B cell (primary cell): Measurements from ENCODE around the gene MTHFD2L. TPM values are rescaled to one million over a fixed set of nuclear protein-coding genes. Genes with fewer than 3 reads are reported as not detected.

Experiments
- ATAC-seq: fragments of 200-7000 bp; cut with Tn5 transposase; one replicate; pipeline ENCODE4 v1.10.0; 2021; ENCODE audit warnings: low read depth, mild to moderate bottlenecking, moderate number of reproducible peaks, moderate library complexity
- CTCF ChIA-PET: fragments of 350-600 bp; sonication (Branson Sonifier 250); formaldehyde crosslinking; loops from one replicate; lab custom pipeline; 2021; ENCODE audit warnings: antibody characterized with exemption, inconsistent platforms; lab: Charles Lee
- POLR2A ChIA-PET: fragments of 350-600 bp; sonication (Branson Sonifier 250); formaldehyde crosslinking; loops from one replicate; lab custom pipeline; 2021; ENCODE audit warnings: antibody characterized with exemption; lab: Charles Lee
- DNase-seq: peaks from one replicate; pipeline ENCODE4 v3.0.0; 2013
- H2AFZ ChIP-seq: 2 replicates; pipeline ENCODE4 v1.6.1; 2012; ENCODE audit warnings: mild to moderate bottlenecking, low read depth, low read length; ENCODE audit not compliant: insufficient read depth, poor library complexity, severe bottlenecking
- H3K27ac ChIP-seq, 2 donors: 1 replicate in 1 of 2; 2 replicates in 1 of 2; pipeline ENCODE4 v1.5.1; 2012 to 2013; ENCODE audit warnings: low read length in 2 of 2, mild to moderate bottlenecking in 2 of 2, moderate library complexity in 1 of 2
- H3K27me3 ChIP-seq, 4 experiments: fragments of 200-600 bp in 1 of 4; sonication (generic) in 1 of 4; replicated peaks in 1 of 4; 1 replicate in 2 of 4; 2 replicates in 2 of 4; pipeline versions ENCODE4 v1.6.1 to v1.7.0; 2013 to 2016; ENCODE audit warnings: low read length in 3 of 4, mild to moderate bottlenecking in 2 of 4, mixed read lengths in 1 of 4, moderate library complexity in 1 of 4; ENCODE audit not compliant: insufficient read depth in 4 of 4, control insufficient read depth in 3 of 4; ENCODE audit errors: control extremely low read depth in 1 of 4
- H3K36me3 ChIP-seq, 2 experiments: replicated peaks in 1 of 2; 1 replicate in 1 of 2; 2 replicates in 1 of 2; pipeline versions ENCODE4 v1.6.1 to v1.7.1; 2013; ENCODE audit warnings: low read length in 1 of 2; ENCODE audit not compliant: insufficient read depth in 2 of 2, control insufficient read depth in 1 of 2; ENCODE audit errors: control extremely low read depth in 1 of 2, extremely low read depth in 1 of 2
- H3K4me1 ChIP-seq, 2 donors: fragments of 200-600 bp in 1 of 2; sonication (generic) in 1 of 2; 1 replicate in 1 of 2; 2 replicates in 1 of 2; pipeline versions ENCODE4 v1.5.1 to v1.6.1; 2013 to 2017; ENCODE audit warnings: low read length in 2 of 2; ENCODE audit not compliant: control insufficient read depth in 2 of 2, insufficient read depth in 2 of 2
- H3K4me2 ChIP-seq: replicated peaks from 2 replicates; pipeline ENCODE3; 2012; ENCODE audit warnings: mild to moderate bottlenecking, low read depth, low read length; ENCODE audit not compliant: poor library complexity, severe bottlenecking
- H3K4me3 ChIP-seq, 5 experiments: fragments of 200-600 bp in 1 of 5; sonication (generic) in 1 of 5; 1 replicate in 3 of 5; 2 replicates in 2 of 5; pipeline versions ENCODE4 v1.5.1 to v1.7.0; 2011 to 2016; ENCODE audit warnings: low read length in 4 of 5, mild to moderate bottlenecking in 4 of 5, low read depth in 2 of 5, control low read depth in 1 of 5, moderate library complexity in 1 of 5; ENCODE audit not compliant: insufficient read depth in 1 of 5; ENCODE audit errors: control extremely low read depth in 1 of 5, extremely low read depth in 1 of 5
- H3K79me2 ChIP-seq: fragments of 200-600 bp; sonication (generic); one replicate; pipeline ENCODE4 v1.6.0; 2016; ENCODE audit warnings: low read length; ENCODE audit not compliant: control insufficient read depth, insufficient read depth
- H3K9ac ChIP-seq: fragments of 200-600 bp; sonication (generic); 2 replicates; pipeline ENCODE4 v1.6.1; 2017; ENCODE audit warnings: mild to moderate bottlenecking, low read length, moderate library complexity
- H3K9me3 ChIP-seq, 3 donors: one replicate each; pipeline versions ENCODE4 v1.6.1 to v1.7.1; 2013; ENCODE audit warnings: low read length in 2 of 3; ENCODE audit not compliant: control insufficient read depth in 2 of 3, insufficient read depth in 1 of 3; ENCODE audit errors: control extremely low read depth in 1 of 3
- H4K20me1 ChIP-seq: 2 replicates; pipeline ENCODE4 v1.6.0; 2012; ENCODE audit warnings: mild to moderate bottlenecking, low read length; ENCODE audit not compliant: insufficient read depth, control insufficient read depth, poor library complexity, severe bottlenecking
- H3K27ac Mint-ChIP-seq: one replicate; pipeline ENCODE4 v1.8.0; 2021; ENCODE audit warnings: mixed read lengths
- H3K27me3 Mint-ChIP-seq: one replicate; pipeline ENCODE4 v1.8.0; 2021; ENCODE audit warnings: mixed read lengths
- H3K4me1 Mint-ChIP-seq: one replicate; pipeline ENCODE4 v1.8.0; 2021; ENCODE audit warnings: mixed read lengths
- H3K4me3 Mint-ChIP-seq: one replicate; pipeline ENCODE4 v1.8.0; 2021; ENCODE audit warnings: mixed read lengths
- H3K9me3 Mint-ChIP-seq: one replicate; pipeline ENCODE4 v1.8.0; 2022; ENCODE audit warnings: mixed read lengths; ENCODE audit not compliant: insufficient read depth
- EZH2 ChIP-seq: IDR thresholded peaks from 2 replicates; pipeline ENCODE4 v1.6.1; 2012; ENCODE audit warnings: borderline replicate concordance, low read depth, mild to moderate bottlenecking, moderate library complexity, low read length; ENCODE audit not compliant: insufficient read depth, poor library complexity, severe bottlenecking
- WGBS: methylation state at CpG from one replicate; pipeline ENCODE4 v1.1.5; 2013; ENCODE audit warnings: missing lambda C conversion rate; ENCODE audit not compliant: insufficient coverage; 5-methylcytosine and 5-hydroxymethylcytosine counted together
- intact Hi-C: fragments of 100-400 bp; cut with micrococcal nuclease; formaldehyde crosslinking; loops from one replicate; pipeline ENCODE4 v1.10.0; 2022
- polyA plus RNA-seq: library from polyadenylated mRNA; depleted of rRNA; stranded (reverse); fragments of >200 nt; gene quantifications from 2 replicates; pipeline ENCODE4 v1.2.3, GENCODE V29; 2012
- total RNA-seq, 2 donors: library from RNA; stranded (reverse); fragments of 120-200 nt in 1 of 2; gene quantifications; 1 replicate in 1 of 2; 2 replicates in 1 of 2; pipeline versions ENCODE4 v1.2.3 to v1.2.4, GENCODE V29; 2013 to 2022
- TF ChIP-seq, protein P1 (sequence below): fragments of 200-600 bp; IDR thresholded peaks from one replicate; pipeline ENCODE4 v1.8.0; 2022; ENCODE audit warnings: antibody characterized with exemption, mild to moderate bottlenecking

The MTHFD2L gene
- total and polyA plus RNA-seq, 2 donors (not counting 1 experiment from before 2014, with no cell fraction given) = 5.5 to 12.6 TPM

GRCh38 chr4:74334636-74335035 lies 176.7 kb downstream of the MTHFD2L start:
- H3K27me3 ChIP-seq = no peaks in the 10 kb centered on the region
- Mint-ChIP-seq H3K27me3 (no peaks in the 10 kb centered on the region), H3K9me3 (no peaks in the 10 kb centered on the region), H3K4me3 (no peak overlapping the region), H3K4me1 (peaks cover 7% of the 10 kb centered on the region), H3K27ac (no peak overlapping the region)
- no peak overlapping the region for H3K4me3 ChIP-seq
- intact Hi-C loops = no loop called here
- ChIA-PET CTCF (interaction anchor here (1.0 kb wide), 1 partner anchor 15 kb away, joined by 3 read pairs; no protein-coding TSS in a partner anchor), POLR2A (no interaction called here)
- no peak overlapping the region for H3K4me2 ChIP-seq
- no peaks in the 10 kb centered on the region for H3K4me1 ChIP-seq
- WGBS = 94% methylated on average over 7 of the region's 7 CpGs
- DNase-seq = no peak
- no peaks in the 10 kb centered on the region for H3K79me2 ChIP-seq
- TF ChIP-seq, protein P1, sequence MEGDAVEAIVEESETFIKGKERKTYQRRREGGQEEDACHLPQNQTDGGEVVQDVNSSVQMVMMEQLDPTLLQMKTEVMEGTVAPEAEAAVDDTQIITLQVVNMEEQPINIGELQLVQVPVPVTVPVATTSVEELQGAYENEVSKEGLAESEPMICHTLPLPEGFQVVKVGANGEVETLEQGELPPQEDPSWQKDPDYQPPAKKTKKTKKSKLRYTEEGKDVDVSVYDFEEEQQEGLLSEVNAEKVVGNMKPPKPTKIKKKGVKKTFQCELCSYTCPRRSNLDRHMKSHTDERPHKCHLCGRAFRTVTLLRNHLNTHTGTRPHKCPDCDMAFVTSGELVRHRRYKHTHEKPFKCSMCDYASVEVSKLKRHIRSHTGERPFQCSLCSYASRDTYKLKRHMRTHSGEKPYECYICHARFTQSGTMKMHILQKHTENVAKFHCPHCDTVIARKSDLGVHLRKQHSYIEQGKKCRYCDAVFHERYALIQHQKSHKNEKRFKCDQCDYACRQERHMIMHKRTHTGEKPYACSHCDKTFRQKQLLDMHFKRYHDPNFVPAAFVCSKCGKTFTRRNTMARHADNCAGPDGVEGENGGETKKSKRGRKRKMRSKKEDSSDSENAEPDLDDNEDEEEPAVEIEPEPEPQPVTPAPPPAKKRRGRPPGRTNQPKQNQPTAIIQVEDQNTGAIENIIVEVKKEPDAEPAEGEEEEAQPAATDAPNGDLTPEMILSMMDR = no peak
- no peak for TF ChIP-seq EZH2
- no peaks in the 10 kb centered on the region for H3K9me3 ChIP-seq
- H3K9ac ChIP-seq = no peak overlapping the region
- no peak overlapping the region for H2AFZ ChIP-seq
- H3K36me3 ChIP-seq = no peaks in the 10 kb centered on the region
- H4K20me1 ChIP-seq = no peaks in the 10 kb centered on the region
- no peak for ATAC-seq
- H3K27ac ChIP-seq = no peak overlapping the region

DNA sequence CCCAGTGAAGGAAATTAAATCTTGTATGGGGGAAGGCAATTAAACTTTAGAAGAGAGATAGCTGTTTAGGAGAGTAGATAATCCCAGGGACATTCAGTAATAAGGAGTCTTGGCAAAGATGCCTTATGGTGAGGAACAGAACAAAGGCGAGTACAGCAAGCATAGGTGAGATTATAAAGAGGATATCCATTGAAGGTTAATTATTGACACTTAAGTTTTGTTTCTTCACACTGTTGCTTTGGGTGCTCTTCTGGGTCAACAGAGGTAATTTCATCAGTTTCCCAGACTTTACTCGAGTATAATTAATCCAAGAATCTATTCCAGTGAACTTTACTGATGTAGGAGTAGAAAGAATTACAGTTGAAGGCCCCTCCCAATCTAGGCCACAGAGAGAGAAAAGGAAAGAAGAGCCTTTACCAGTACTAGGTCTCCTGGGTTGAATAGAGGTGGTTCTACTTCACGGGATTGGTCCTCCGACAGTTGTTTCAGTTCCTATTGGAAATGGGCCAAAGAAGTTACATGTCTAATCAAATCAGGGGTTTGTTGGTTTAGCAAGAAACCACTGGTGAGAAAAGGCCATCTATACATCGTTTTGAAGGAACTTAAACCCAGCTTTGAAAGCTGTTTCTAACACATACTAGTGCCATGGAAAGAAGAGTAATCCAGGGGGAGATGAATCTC lies 177.6 kb downstream of the MTHFD2L start:
- Histone ChIP-seq H3K27ac (no peak overlapping the region), H3K79me2 (no peaks in the 10 kb centered on the region), H2AFZ (no peak overlapping the region), H3K9ac (no peak overlapping the region), H3K4me1 (no peaks in the 10 kb centered on the region), H3K9me3 (no peaks in the 10 kb centered on the region), H3K4me3 (no peak overlapping the region), H4K20me1 (no peaks in the 10 kb centered on the region), H3K36me3 (no peaks in the 10 kb centered on the region), H3K27me3 (no peaks in the 10 kb centered on the region), H3K4me2 (no peak overlapping the region)
- Mint-ChIP-seq H3K9me3 (no peaks in the 10 kb centered on the region), H3K27ac (no peak overlapping the region), H3K4me1 (peaks cover 7% of the 10 kb centered on the region), H3K4me3 (no peak overlapping the region), H3K27me3 (peaks cover 5% of the 10 kb centered on the region)
- CTCF ChIA-PET = no interaction called here
- WGBS = 50% methylated on average over 2 of the region's 5 CpGs
- no peak for TF ChIP-seq EZH2
- TF ChIP-seq, protein P1 = no peak
- DNase-seq (peak; percentile 13), ATAC-seq (no peak)
- intact Hi-C loops = no loop called here
- POLR2A ChIA-PET = no interaction called here
